GM21360 (cell line): ENCODE data around the gene SMIM24.
"Not testable (repeated sequence)": the region's sequence is repeated elsewhere in the genome, so short reads cannot be mapped to it uniquely, and the experiment has no call there.

Experiments used
- ATAC-seq: cut with Tn5 transposase; IDR thresholded peaks from one replicate; pipeline ENCODE4 v1.9.1; 2021; ENCODE audit warnings: mild to moderate bottlenecking, moderate library complexity; ENCODE audit not compliant: unreplicated experiment

SMIM24 gene

GRCh38 chr19:3440082-3440481 is 40.2 kb downstream of the SMIM24 start:
- ATAC-seq = no peak

GRCh38 chr19:3434630-3435553 is 45.4 kb downstream of the SMIM24 start:
- peak; percentile 67 for ATAC-seq

DNA sequence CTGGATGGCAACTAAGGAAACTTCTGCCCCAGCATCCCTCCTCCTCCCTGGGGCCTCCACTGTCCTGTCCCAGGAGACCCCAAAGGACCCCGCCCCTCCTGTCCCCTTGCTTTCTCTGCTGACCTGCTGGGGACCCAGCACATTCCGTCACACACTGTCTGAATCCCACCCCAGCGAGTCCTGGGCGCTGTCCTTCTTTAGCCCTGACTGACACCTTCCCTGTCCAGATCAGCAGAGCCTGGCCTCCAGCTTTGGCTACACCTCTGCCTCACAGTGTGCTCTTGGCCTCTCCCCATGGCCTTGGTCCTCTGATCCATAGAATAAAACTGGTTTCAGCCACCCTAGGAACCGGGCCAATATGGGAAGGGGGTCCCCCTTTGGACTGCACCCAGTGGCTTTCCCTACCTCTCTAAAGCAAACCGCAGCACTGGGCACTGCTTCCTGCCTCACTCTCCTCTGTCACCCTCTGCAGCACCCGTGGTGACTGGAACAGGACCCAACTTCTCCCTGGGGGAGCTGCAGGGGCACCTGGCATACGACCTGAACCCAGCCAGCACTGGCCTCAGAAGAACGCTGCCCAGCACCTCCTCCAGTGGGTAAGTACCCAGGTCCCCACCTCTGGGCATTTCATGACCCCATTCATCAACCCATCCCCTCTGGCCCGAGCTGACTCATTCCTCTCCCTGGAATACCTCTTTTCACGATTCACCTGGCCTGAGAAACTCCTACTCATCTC is 46.4 kb downstream of the SMIM24 start:
- no peak for ATAC-seq

DNA sequence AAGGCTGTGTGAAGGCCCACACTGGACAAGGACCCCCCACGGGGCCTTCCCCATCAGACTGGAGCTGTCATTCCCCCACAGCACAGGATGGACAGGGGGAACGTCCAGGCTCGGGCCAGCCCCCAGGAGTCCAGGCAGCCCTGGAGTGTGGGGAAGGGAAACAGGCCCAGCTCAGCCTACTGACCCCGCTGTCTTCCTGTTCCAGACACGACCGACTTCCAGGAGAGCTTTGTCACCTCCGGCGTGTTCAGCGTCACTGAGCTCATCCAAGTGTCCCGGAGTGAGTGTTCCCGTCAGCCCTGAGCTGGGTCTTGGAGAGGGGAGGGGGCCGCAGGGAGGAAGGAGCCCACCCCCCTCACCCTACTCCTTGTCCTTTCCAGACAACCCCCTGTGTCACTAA is 47.0 kb downstream of the SMIM24 start:
- ATAC-seq = no peak

GRCh38 chr19:3431760-3432397 is 48.4 kb downstream of the SMIM24 start:
- ATAC-seq = no peak

DNA sequence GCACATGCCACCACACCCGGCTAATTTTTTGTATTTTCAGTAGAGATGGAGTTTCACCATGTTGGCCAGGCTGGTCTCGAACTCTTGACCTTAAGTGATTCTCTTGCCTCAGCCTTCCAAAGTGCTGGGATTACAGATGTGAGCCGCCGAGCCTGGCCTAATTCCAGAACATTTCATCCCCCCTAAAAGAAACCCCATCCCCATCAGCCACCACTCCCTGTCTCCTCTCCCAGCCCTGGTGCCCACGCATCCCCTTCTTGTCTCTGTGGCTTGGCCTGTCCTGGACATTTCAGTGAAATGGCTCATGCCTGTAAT is 50.0 kb downstream of the SMIM24 start:
- not testable (repeated sequence) for ATAC-seq

GRCh38 chr19:3426433-3426832 is 53.9 kb downstream of the SMIM24 start:
- ATAC-seq = no peak
